HCT116 (cell line): ENCODE data around the gene HIPK2. TPM values are rescaled to one million over a fixed set of nuclear protein-coding genes. Genes with fewer than 3 reads are reported as not detected.

Source experiments
- ATAC-seq: fragments of 200-7000 bp; cut with Tn5 transposase; 2 replicates; pipeline ENCODE4 v1.9.1; 2020; ENCODE audit warnings: mild to moderate bottlenecking, moderate library complexity
- BruUV-seq: library from RNA; stranded (reverse); fragments of 400-500 nt; replicated peaks from 2 replicates; lab custom pipeline; 2021; lab: Mats Ljungman, UMichigan
- CTCF ChIA-PET: fragments of 300-600 bp; sonication (Branson Sonifier 250); formaldehyde crosslinking; loops from one replicate; lab custom pipeline; 2021; ENCODE audit warnings: antibody characterized with exemption; lab: Charles Lee
- POLR2A ChIA-PET: fragments of 300-600, 350-600 bp; sonication (Branson Sonifier 250); formaldehyde crosslinking; loops from one replicate; lab custom pipeline; 2021; ENCODE audit warnings: antibody characterized with exemption; lab: Charles Lee
- RAD21 ChIA-PET, 2 experiments: fragments of 300-600 bp; sonication (Branson Sonifier 250); formaldehyde crosslinking; loops; one replicate each; lab custom pipeline; 2023; ENCODE audit warnings: low total read pairs in 2 of 2; ENCODE audit not compliant: uncharacterized antibody in 2 of 2, unreplicated experiment in 2 of 2, low non-redundant PET in 1 of 2; lab: Charles Lee
- DNase-seq: peaks from one replicate; pipeline ENCODE4 v3.0.0-alpha.2; 2010; ENCODE audit warnings: low read depth, low spot score
- H2AFZ ChIP-seq: fragments of 200-600 bp; shearing (Covaris generic), sonication (generic); 2 replicates; pipeline ENCODE4 v1.6.1; 2017; ENCODE audit warnings: low read depth, mixed run types, mixed read lengths, antibody characterized with exemption, low read length; ENCODE audit not compliant: poor library complexity, severe bottlenecking
- H3K27ac ChIP-seq: 2 replicates; pipeline ENCODE4 v1.5.1; 2012; ENCODE audit warnings: low read depth, low read length
- H3K27me3 ChIP-seq: fragments of 200-600 bp; sonication (generic); 2 replicates; pipeline ENCODE4 v1.6.1; 2016; ENCODE audit warnings: mixed run types, low read length, mixed read lengths; ENCODE audit not compliant: insufficient read depth
- H3K36me3 ChIP-seq, 2 experiments: fragments of 200-500 bp in 1 of 2; fragments of 200-600 bp in 1 of 2; sonication (Bioruptor generic) in 1 of 2; sonication (generic) in 1 of 2; 2 replicates each; pipeline versions ENCODE4 v1.5.1 to v1.6.1; 2014 to 2016; ENCODE audit warnings: low read length in 2 of 2, inconsistent platforms in 1 of 2, mixed read lengths in 1 of 2, mixed run types in 1 of 2; ENCODE audit not compliant: insufficient read depth in 2 of 2, control insufficient read depth in 1 of 2
- H3K4me1 ChIP-seq, 2 experiments: fragments of 200-600 bp in 1 of 2; sonication (generic) in 1 of 2; 2 replicates each; pipeline versions ENCODE4 v1.5.1 to v1.6.1; 2012 to 2017; ENCODE audit warnings: low read length in 2 of 2, inconsistent platforms in 1 of 2, mild to moderate bottlenecking in 1 of 2, mixed read lengths in 1 of 2, mixed run types in 1 of 2, moderate library complexity in 1 of 2; ENCODE audit not compliant: insufficient read depth in 2 of 2, control insufficient read depth in 1 of 2
- H3K4me2 ChIP-seq: fragments of 200-600 bp; sonication (generic); 2 replicates; pipeline ENCODE4 v1.6.1; 2017; ENCODE audit warnings: mixed run types, low read length, mixed read lengths
- H3K4me3 ChIP-seq, 2 experiments: fragments of 200-600 bp in 1 of 2; sonication (generic) in 1 of 2; replicated peaks in 1 of 2; 2 replicates each; pipeline ENCODE4 v1.5.1; 2011 to 2016; ENCODE audit warnings: low read length in 2 of 2, control low read depth in 1 of 2, low read depth in 1 of 2, mild to moderate bottlenecking in 1 of 2, mixed read lengths in 1 of 2, mixed run types in 1 of 2
- H3K79me2 ChIP-seq: fragments of 200-600 bp; sonication (generic); 2 replicates; pipeline ENCODE4 v1.6.1; 2017; ENCODE audit warnings: mild to moderate bottlenecking, mixed run types, low read length, moderate library complexity, mixed read lengths; ENCODE audit not compliant: insufficient read depth
- H3K9ac ChIP-seq: fragments of 200-600 bp; sonication (generic); 2 replicates; pipeline ENCODE4 v1.6.1; 2016; ENCODE audit warnings: low read length, mixed read lengths
- H3K9me2 ChIP-seq: fragments of 200-600 bp; sonication (generic), shearing (Covaris generic); 2 replicates; pipeline ENCODE4 v1.6.1; 2017; ENCODE audit warnings: mixed run types, mild to moderate bottlenecking, moderate library complexity; ENCODE audit not compliant: insufficient read depth
- H3K9me3 ChIP-seq, 2 experiments: fragments of 200-500 bp in 1 of 2; fragments of 200-600 bp in 1 of 2; sonication (Bioruptor generic) in 1 of 2; sonication (generic) in 1 of 2; 2 replicates each; pipeline ENCODE4 v1.6.1; 2014 to 2017; ENCODE audit warnings: low read length in 2 of 2, mixed read lengths in 2 of 2, inconsistent platforms in 1 of 2, low read depth in 1 of 2, mild to moderate bottlenecking in 1 of 2, mixed run types in 1 of 2, moderate library complexity in 1 of 2; ENCODE audit not compliant: control insufficient read depth in 1 of 2, insufficient read depth in 1 of 2
- H4K20me1 ChIP-seq: fragments of 200-600 bp; sonication (generic), shearing (Covaris generic); 2 replicates; pipeline ENCODE4 v1.6.1; 2017; ENCODE audit warnings: mixed run types, mild to moderate bottlenecking, moderate library complexity; ENCODE audit not compliant: insufficient read depth
- EGR1 ChIP-seq: IDR thresholded peaks from 2 replicates; pipeline ENCODE4 v1.6.1; 2012; ENCODE audit warnings: low read depth
- EZH2phosphoT487 ChIP-seq: fragments of 200-600 bp; IDR thresholded peaks from 2 replicates; pipeline ENCODE4 v1.6.1; 2018; ENCODE audit warnings: antibody characterized with exemption, borderline replicate concordance
- FOSL1 ChIP-seq: IDR thresholded peaks from 2 replicates; pipeline ENCODE4 v1.6.1; 2012; ENCODE audit warnings: low read depth
- POLR2A ChIP-seq: IDR thresholded peaks from 2 replicates; pipeline ENCODE4 v1.7.0; 2011; ENCODE audit warnings: borderline replicate concordance; ENCODE audit not compliant: insufficient read depth, insufficient read length; ENCODE audit errors: extremely low read depth
- REST ChIP-seq: IDR thresholded peaks from 2 replicates; pipeline ENCODE4 v1.6.1; 2012; ENCODE audit warnings: low read depth
- SIN3A ChIP-seq: IDR thresholded peaks from 2 replicates; pipeline ENCODE4 v1.6.1; 2012; ENCODE audit warnings: low read depth
- SRF ChIP-seq: IDR thresholded peaks from 2 replicates; pipeline ENCODE4 v1.6.1; 2012; ENCODE audit warnings: low read depth
- ZBTB33 ChIP-seq: IDR thresholded peaks from 2 replicates; pipeline ENCODE4 v1.6.1; 2011; ENCODE audit warnings: mild to moderate bottlenecking, low read length, moderate library complexity; ENCODE audit not compliant: insufficient replicate concordance; ENCODE audit errors: extremely low read depth
- intact Hi-C: fragments of 100-400 bp; cut with micrococcal nuclease; formaldehyde crosslinking; loops from 2 replicates; pipeline ENCODE4 v1.10.0; 2022
- total RNA-seq: library from RNA; stranded (reverse); gene quantifications from one replicate; pipeline ENCODE4 v1.2.1, GENCODE V29; 2021; ENCODE audit not compliant: unreplicated experiment
- TF ChIP-seq, protein P1 (sequence below): IDR thresholded peaks from 2 replicates; pipeline ENCODE4 v1.6.1; 2012

Gene HIPK2
- total RNA-seq, 1 experiment from 2014 or later: 49.5 TPM

DNA sequence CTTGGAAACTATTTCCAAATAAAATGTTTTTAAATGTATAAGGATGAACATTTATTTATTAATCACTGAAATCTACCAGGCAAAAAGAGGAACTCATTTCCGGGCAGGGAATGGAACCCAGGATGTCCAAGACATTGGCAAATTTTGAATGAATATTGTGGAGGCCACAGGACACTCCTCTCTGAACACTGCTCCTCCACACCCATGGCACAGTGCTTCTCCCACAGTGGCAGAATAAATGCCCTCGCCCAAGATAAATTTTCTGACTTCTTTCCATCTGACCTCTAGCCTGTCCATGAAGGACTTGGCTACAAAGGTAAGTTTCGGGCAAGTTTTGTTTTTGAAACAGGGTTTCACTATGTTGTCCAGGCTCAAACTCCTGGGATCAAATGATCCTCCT, 39.0 kb downstream of the HIPK2 start:
- Histone ChIP-seq H3K4me2 (no peak overlapping the region), H4K20me1 (no peaks in the 10 kb centered on the region), H3K27ac (no peak overlapping the region), H3K9me2 (no peaks in the 10 kb centered on the region), H3K36me3 (peaks cover 0 to 4% of the 10 kb centered on the region in 2 experiments; a peak in 1 of 4 replicates), H2AFZ (no peak overlapping the region), H3K4me3 (no peak overlapping the region), H3K4me1 (no peaks in the 10 kb centered on the region), H3K27me3 (no peaks in the 10 kb centered on the region), H3K9ac (no peak overlapping the region), H3K9me3 (peaks cover 0 to 8% of the 10 kb centered on the region in 2 experiments; a peak in 1 of 4 replicates), H3K79me2 (peaks cover 53% of the 10 kb centered on the region)
- no TSS peak for BruUV-seq
- ATAC-seq (no peak), DNase-seq (no peak)
- ChIA-PET POLR2A (no interaction called here), RAD21 (no interaction called here), CTCF (no interaction called here)
- intact Hi-C loops: no loop called here
- TF ChIP-seq FOSL1: no peak
- TF ChIP-seq SIN3A: no peak
- no peak for TF ChIP-seq REST
- no peak for TF ChIP-seq SRF
- TF ChIP-seq ZBTB33: no peak
- TF ChIP-seq POLR2A: no peak
- TF ChIP-seq, protein P1, sequence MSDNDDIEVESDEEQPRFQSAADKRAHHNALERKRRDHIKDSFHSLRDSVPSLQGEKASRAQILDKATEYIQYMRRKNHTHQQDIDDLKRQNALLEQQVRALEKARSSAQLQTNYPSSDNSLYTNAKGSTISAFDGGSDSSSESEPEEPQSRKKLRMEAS: no peak
- TF ChIP-seq EGR1: no peak
- TF ChIP-seq EZH2phosphoT487: no peak
